ENCODE measurements around the gene GRK5.
A peak's percentile ranks its signal among the peaks of the same experiment; 100 is the strongest.

The GRK5 gene

DNA sequence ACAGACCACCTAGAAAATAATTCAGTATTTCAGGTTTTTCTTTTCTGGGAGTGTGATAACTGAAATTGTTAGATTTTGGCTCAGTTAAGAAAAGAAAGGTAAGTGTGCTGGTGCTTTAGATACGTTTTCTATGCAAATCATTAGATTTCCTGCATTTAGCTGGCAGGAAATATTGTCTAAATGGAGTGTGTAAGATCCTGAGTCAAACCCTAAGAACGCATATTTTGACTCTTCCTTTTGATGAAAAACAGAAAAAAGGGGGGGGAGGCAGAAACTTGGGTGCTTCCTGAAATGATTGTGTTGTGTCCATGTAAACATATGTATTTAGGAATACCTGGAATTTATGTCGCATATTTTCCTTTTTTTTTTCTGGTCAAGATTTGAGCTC lies 1.2 kb downstream of the GRK5 start:
- no peak for ATAC-seq

DNA sequence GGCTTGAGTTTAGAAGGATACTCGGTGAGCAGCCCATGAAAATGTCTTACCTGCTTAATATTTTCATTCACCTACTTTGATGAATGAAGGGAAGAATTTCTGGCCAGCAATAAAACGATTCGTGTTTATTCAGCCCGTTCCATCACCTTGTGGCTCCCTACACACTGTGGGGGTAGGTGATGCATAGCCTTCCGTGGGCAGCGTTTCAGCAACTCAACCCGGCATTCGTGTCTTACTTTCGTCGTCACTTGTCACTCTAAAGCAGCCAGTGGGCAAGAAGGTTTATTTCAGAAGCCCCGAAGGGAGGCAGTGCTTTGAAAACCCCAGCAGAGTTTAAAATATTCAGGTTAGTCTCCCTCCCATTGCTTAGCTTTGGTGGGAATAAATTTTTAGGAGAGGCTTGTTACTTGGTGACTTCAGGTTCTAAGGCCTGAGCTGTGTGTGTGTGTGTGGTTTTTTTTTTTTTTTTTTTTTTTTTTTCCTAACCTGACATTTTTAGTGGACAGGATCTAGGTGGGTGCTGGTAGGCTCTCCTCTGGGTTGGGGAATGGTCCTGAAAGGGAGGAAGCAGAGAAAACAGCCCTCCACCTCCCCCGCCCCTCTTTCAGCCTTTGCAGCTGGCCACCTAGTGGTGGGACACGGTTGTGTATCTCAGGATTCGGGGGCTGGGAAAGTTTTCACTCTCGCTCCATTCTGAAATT lies 1.8 kb downstream of the GRK5 start:
- Mint-ChIP-seq H3K36me3 (ENCODE audit: low read depth) (peaks cover 4% of the 10 kb centered on the region), H3K9me3 (no peaks in the 10 kb centered on the region), H3K4me3 (peak overlapping the region; percentile 97), H3K27ac (peak overlapping the region; percentile 96), H3K4me1 (peaks cover 63% of the 10 kb centered on the region), H3K27me3 (no peaks in the 10 kb centered on the region)
- DNase-seq, result peak; percentile 77
- peak; percentile 38 for ATAC-seq

More for the DNA sequence above, 1.2 kb downstream of the GRK5 start:
- no peaks in the 10 kb centered on the region for H3K9me3 Mint-ChIP-seq
- H3K27ac Mint-ChIP-seq, result peak overlapping the region; percentile 96
- H3K4me1 Mint-ChIP-seq, result peaks cover 57% of the 10 kb centered on the region
- H3K36me3 Mint-ChIP-seq (ENCODE audit: low read depth), result peaks cover 4% of the 10 kb centered on the region
- no peak for DNase-seq
- H3K4me3 Mint-ChIP-seq, result peak overlapping the region; percentile 97
- H3K27me3 Mint-ChIP-seq, result no peaks in the 10 kb centered on the region

DNA sequence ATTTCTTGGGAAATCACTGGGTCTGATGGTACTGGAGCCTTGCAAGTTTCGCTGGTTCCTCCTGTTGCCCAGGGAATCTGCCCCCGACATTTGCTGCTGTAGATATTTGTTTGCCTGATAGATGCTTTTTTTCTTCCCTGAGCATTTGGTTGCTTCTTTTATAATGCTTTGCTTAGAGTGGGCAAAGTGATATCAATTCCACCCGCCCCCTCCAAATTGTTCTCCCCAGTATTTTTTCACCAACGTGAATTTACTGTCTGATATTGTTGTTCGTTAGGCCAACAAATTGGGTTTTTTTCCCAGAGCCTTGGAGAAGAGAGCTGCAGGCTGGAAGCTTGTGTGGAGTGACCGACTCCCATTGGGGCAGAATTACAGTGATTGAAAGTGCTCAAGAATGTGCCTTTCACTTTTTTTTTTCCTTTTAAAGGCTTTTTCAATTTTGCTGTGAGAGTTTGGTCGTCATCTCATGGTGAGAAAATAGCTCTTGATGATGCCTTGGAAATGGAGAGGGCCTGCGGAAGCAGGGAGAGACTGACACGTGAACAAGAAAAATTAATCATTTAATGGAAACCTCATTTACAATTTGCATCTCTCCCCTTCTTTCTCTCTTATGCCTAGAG lies 2.5 kb downstream of the GRK5 start:
- Mint-ChIP-seq H3K36me3 (ENCODE audit: low read depth) (peaks cover 4% of the 10 kb centered on the region), H3K9me3 (no peaks in the 10 kb centered on the region), H3K27ac (peak overlapping the region; percentile 96), H3K4me1 (peaks cover 65% of the 10 kb centered on the region), H3K4me3 (peak overlapping the region; percentile 97), H3K27me3 (no peaks in the 10 kb centered on the region)
- DNase-seq, result no peak
- no peak for ATAC-seq

DNA sequence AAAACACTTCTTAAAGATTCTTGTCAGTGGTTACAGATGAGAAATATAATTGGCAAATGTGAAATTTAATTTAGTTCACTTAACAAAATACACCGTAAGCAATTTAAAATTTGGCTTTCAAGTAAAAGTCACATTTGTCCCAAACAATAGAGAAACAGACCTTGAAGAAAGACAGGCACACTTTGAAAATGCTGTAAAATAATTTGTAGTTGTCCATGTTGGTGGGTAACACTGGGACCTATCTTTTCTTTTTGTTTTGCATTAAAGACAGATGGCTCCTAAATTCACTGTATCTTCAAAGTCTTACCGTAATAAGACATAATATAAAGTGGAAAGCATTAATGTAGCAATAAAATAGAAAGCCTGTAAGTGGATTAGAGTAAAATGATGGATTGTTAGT lies 3.3 kb downstream of the GRK5 start:
- no peaks in the 10 kb centered on the region for H3K9me3 Mint-ChIP-seq
- ATAC-seq (no peak), DNase-seq (no peak)
- H3K27ac Mint-ChIP-seq, result peak overlapping the region; percentile 90
- H3K36me3 Mint-ChIP-seq (ENCODE audit: low read depth), result peaks cover 4% of the 10 kb centered on the region
- no peaks in the 10 kb centered on the region for H3K27me3 Mint-ChIP-seq
- H3K4me1 Mint-ChIP-seq, result peaks cover 69% of the 10 kb centered on the region
- peak overlapping the region; percentile 69 for H3K4me3 Mint-ChIP-seq

DNA sequence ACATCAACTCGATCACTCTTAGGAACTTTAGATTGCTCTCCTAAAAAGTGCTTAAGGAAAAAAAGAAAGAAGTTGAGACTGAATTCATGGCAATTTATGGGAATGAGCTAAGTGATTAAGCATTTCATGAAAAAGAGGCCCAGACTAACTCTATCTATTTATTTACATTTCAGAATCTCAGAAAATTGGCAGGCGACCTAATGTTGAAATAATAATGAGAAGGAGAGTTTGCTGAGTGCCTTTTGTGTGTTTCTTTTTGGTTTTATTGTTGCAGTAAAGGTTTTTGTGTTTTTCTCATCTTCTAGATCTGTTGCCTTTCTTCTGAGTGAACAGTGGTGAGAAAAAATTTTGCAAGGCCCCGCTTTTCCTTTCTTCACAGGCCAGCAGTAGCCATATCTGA lies 3.8 kb downstream of the GRK5 start:
- H3K27me3 Mint-ChIP-seq, result no peaks in the 10 kb centered on the region
- peaks cover 70% of the 10 kb centered on the region for H3K4me1 Mint-ChIP-seq
- H3K4me3 Mint-ChIP-seq, result peak overlapping the region; percentile 69
- ATAC-seq (no peak), DNase-seq (no peak)
- no peaks in the 10 kb centered on the region for H3K9me3 Mint-ChIP-seq
- peak overlapping the region; percentile 90 for H3K27ac Mint-ChIP-seq
- H3K36me3 Mint-ChIP-seq (ENCODE audit: low read depth), result peaks cover 4% of the 10 kb centered on the region

DNA sequence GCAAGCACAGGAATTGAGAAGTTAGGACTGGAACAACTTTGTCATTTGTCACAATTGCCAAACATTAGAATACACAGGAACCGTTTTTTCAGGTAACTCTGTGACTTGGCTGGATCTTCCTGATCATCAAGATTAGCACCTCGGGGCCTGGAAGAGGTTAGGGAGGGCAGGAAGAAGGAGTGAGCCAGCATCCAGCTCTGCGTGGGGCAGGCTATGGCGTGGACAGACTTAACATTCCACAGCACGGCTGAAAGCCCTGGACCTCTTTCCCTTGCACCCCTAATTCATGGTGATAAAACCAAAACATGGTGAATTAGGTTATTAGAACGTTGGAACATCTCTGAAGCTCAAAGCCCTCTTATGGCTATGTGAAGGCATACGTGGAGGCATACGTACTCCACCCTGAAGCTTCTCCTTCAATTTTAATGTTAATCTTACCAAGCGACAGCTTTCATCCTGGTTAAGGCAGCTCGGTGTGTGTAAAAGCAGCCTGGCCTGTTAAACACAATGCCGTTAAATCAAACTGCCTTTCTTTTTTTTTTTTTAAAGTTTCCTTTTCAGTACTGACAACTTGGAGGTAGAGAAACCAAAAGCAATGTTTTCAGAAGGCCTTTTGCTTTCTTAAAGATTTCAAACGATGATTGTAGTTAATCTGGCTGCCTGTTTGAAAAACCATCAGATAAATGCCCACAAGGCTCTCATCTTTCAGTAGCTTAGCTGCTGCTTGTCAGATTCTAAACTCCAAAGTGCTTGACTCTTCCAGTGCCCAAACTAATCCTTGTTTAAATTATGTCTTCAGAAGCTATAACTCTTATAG lies 4.5 kb downstream of the GRK5 start:
- H3K27ac Mint-ChIP-seq, result peak overlapping the region; percentile 90
- peaks cover 4% of the 10 kb centered on the region for H3K36me3 Mint-ChIP-seq (ENCODE audit: low read depth)
- peaks cover 67% of the 10 kb centered on the region for H3K4me1 Mint-ChIP-seq
- DNase-seq, result no peak
- H3K27me3 Mint-ChIP-seq, result no peaks in the 10 kb centered on the region
- peak overlapping the region; percentile 69 for H3K4me3 Mint-ChIP-seq
- ATAC-seq, result no peak
- no peaks in the 10 kb centered on the region for H3K9me3 Mint-ChIP-seq

DNA sequence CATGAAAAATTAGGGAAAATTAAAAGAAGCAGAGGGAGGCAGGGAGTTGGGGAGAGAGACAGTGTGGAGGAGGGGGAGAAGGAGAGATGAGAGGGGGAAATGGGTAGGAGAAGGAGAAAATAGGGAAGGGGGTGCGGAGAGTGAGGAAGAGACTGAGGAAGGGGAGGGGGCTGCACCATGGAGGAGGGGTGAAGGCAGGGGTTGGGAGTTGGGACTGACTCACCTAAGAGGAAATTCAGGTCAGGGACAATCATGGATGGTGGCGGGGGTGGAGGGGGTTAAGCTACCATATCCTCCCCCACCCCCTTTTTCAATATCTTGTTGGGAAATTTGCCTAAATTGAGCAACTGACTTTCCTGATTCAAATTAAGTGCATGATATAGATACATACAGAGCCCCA lies 8.0 kb downstream of the GRK5 start:
- no peaks in the 10 kb centered on the region for H3K27me3 Mint-ChIP-seq
- ATAC-seq (no peak), DNase-seq (no peak)
- no peak overlapping the region for H3K27ac Mint-ChIP-seq
- peaks cover 4% of the 10 kb centered on the region for H3K36me3 Mint-ChIP-seq (ENCODE audit: low read depth)
- no peak overlapping the region for H3K4me3 Mint-ChIP-seq
- H3K9me3 Mint-ChIP-seq, result no peaks in the 10 kb centered on the region
- H3K4me1 Mint-ChIP-seq, result peaks cover 58% of the 10 kb centered on the region

DNA sequence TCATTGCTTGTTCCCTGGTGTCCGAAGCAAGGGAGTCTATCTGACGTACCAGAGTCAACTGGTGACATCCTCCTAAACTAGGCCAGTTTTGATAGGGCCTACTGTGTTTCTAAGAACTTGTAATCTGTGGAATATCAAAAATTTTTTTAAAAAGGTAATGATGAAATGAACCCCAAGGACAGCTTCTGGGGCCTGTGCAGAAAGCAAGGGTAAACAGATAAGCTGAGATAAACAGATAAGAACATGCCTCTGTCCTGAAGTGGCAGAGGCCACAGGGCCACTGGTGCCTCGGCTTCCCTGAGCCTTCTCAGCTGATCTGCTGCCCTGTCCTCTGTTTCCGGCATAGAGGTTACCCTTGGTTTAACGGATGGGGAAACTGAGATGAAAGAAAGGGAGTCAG lies 8.8 kb downstream of the GRK5 start:
- peaks cover 4% of the 10 kb centered on the region for H3K36me3 Mint-ChIP-seq (ENCODE audit: low read depth)
- no peak overlapping the region for H3K27ac Mint-ChIP-seq
- H3K4me3 Mint-ChIP-seq, result no peak overlapping the region
- DNase-seq (no peak), ATAC-seq (no peak)
- no peaks in the 10 kb centered on the region for H3K27me3 Mint-ChIP-seq
- no peaks in the 10 kb centered on the region for H3K9me3 Mint-ChIP-seq
- H3K4me1 Mint-ChIP-seq, result peaks cover 55% of the 10 kb centered on the region

DNA sequence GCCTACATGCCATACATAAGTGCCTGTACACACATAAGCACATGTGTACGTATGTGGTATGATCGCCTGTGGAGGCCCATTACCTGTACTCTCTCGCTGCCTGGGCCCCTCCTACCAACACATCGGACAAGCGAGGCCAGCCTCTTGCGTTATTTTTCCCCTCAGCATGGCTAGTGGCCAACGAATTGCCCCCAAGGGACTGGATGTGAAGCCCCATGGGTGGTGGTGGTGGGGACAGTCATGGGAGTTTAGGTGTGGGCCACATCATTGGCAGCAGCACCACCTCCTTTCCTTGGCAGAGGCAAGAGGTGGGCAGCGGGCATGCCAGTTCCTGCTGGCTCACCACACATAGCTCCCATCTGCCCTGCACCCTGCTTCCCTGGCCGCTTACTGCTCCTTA lies 10.0 kb downstream of the GRK5 start:
- H3K4me1 Mint-ChIP-seq, result peaks cover 55% of the 10 kb centered on the region

DNA sequence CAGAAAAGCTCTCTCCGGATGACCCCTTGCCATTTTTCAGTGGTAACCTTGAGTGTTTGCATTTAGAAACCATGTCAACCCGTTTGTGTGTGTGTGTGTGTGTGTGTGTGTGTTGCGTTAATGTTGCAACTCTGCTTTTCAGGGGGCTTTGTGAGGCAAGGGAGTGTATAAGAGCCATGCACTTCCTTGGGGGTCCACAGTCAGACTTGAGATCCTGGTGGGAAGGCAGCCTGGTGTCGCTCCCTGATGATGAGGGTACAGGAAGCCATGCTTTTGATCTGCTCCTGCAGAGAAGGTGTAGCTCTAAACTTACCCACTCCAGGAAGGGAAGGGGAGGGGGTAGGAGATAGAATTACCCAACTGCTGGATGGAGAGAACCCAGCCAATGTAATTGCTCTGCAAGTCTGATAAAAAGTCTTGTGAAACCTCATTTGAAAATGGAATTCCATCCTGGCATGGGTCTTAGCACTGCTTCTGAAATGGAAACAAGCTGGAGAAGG lies 10.7 kb downstream of the GRK5 start:
- ATAC-seq (no peak), DNase-seq (no peak)
- no peaks in the 10 kb centered on the region for H3K9me3 Mint-ChIP-seq
- H3K27ac Mint-ChIP-seq, result no peak overlapping the region
- H3K4me3 Mint-ChIP-seq, result no peak overlapping the region
- H3K36me3 Mint-ChIP-seq (ENCODE audit: low read depth), result no peaks in the 10 kb centered on the region
- H3K4me1 Mint-ChIP-seq, result peaks cover 52% of the 10 kb centered on the region
- H3K27me3 Mint-ChIP-seq, result no peaks in the 10 kb centered on the region

More for the DNA sequence above, 10.0 kb downstream of the GRK5 start:
- Mint-ChIP-seq H3K36me3 (ENCODE audit: low read depth) (peaks cover 4% of the 10 kb centered on the region), H3K27ac (no peak overlapping the region), H3K9me3 (no peaks in the 10 kb centered on the region), H3K27me3 (no peaks in the 10 kb centered on the region), H3K4me3 (no peak overlapping the region)
- ATAC-seq (no peak), DNase-seq (no peak)

DNA sequence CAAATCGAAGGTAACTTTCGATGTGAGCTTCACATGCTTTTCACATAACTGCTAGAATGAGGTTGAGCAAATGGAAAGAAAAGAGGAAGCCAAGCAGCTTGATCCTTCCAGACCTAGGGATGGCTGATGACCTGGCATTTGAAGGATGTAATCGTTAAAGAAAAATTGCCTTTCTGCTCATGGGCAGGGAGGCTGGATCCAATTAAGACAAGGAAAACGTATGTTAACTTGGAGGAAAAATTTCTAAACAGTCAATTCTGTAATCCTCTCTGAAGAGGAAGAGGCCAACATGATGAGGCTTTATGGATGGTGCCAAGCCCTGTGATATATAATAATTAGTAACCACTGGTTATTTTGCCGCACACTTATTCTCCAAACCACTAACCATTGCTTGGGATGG lies 12.5 kb downstream of the GRK5 start:
- Mint-ChIP-seq H3K36me3 (ENCODE audit: low read depth) (no peaks in the 10 kb centered on the region), H3K27me3 (no peaks in the 10 kb centered on the region), H3K27ac (peak overlapping the region; percentile 22), H3K4me1 (peaks cover 42% of the 10 kb centered on the region), H3K9me3 (no peaks in the 10 kb centered on the region), H3K4me3 (no peak overlapping the region)
- ATAC-seq (no peak), DNase-seq (no peak)

DNA sequence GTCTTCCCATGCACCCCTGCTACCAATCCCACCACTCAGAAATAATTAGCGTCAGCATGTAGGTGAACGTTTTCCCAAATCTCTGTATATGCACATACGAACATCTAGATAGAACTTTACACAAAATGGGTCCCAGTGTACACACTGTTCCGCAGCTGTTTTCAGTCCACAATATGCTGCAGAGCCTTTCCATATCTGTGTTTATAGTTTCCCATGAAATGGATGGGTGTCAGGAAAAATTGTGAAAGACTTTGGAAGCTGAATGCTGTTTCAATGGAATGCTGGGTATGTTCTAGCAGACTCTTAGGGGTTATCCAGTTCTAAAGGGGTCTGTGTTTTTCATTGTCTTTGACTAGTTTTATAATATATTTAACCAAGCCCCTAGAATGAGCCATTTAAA lies 13.8 kb downstream of the GRK5 start:
- Mint-ChIP-seq H3K27ac (no peak overlapping the region), H3K27me3 (no peaks in the 10 kb centered on the region), H3K36me3 (ENCODE audit: low read depth) (no peaks in the 10 kb centered on the region), H3K4me3 (no peak overlapping the region), H3K9me3 (no peaks in the 10 kb centered on the region), H3K4me1 (peaks cover 33% of the 10 kb centered on the region)
- DNase-seq (no peak), ATAC-seq (no peak)

DNA sequence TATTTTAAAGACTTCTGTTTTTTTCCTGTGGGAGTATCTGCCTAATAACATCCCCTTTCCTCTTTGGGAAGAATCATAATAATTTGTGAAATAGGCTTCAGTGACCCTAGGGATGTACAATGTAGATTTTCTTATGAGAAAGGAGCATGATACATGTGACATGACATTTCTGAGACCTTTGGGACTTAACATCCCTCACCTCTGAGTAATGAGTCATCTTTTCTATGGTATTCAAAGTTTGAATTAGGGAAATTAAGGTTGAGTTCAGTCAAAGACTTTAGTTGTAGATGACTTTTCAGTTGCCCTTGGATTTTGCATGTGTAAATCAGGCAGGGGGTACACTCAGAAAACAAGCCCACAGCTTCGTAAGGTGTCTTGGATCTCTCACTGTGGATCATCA lies 14.3 kb downstream of the GRK5 start:
- ATAC-seq (peak; percentile 92), DNase-seq (no peak)
- Mint-ChIP-seq H3K9me3 (no peaks in the 10 kb centered on the region), H3K4me1 (peaks cover 33% of the 10 kb centered on the region), H3K27me3 (no peaks in the 10 kb centered on the region), H3K27ac (peak overlapping the region; percentile 71), H3K4me3 (peak overlapping the region; percentile 2), H3K36me3 (ENCODE audit: low read depth) (no peaks in the 10 kb centered on the region)

DNA sequence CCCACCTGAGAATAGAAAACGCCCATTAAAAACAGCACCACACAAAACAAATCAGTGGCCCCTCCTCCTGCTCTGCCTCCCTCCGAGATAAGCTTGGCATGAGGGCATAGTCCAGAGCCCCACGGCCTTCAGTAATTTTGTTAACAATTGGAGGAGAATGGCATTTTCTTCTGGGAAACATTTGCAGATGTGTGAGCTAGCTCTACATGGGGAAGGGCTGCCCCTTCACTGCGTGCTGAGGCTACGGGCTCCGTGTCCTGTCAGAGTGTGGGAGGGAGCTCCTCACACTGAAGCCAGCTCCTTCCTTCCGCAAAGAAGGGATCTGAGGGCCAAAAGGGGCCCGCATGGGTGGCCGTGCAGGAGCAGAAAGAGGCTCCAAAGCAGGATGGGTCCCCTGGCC lies 15.2 kb downstream of the GRK5 start:
- no peak for ATAC-seq
- H3K36me3 Mint-ChIP-seq (ENCODE audit: low read depth), result no peaks in the 10 kb centered on the region
- no peaks in the 10 kb centered on the region for H3K9me3 Mint-ChIP-seq
- H3K4me3 Mint-ChIP-seq, result no peak overlapping the region
- H3K27ac Mint-ChIP-seq, result peak overlapping the region; percentile 71
- H3K27me3 Mint-ChIP-seq, result no peaks in the 10 kb centered on the region
- peaks cover 29% of the 10 kb centered on the region for H3K4me1 Mint-ChIP-seq
- DNase-seq, result no peak

DNA sequence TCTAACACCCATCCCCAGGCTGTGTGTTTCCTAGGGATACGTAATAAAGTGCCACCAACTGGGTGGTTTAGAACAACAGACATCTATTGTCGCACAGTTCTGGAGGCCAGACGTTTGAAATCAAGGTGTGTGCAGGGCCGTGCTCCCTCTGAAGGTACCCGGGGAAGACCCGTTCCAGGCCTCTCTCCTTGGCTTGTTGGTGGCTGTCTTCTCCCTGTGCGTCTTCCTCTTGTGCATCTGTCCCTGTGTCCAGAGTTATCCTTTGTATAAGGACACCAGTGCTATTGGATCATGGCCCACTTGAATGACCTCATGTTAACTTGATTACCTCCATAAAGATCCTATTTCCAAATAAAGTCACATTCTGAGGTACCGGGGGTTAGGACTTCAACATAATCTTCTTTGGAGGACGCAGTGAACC lies 15.6 kb downstream of the GRK5 start:
- Mint-ChIP-seq H3K36me3 (ENCODE audit: low read depth) (no peaks in the 10 kb centered on the region), H3K4me3 (no peak overlapping the region), H3K27me3 (no peaks in the 10 kb centered on the region), H3K4me1 (peaks cover 29% of the 10 kb centered on the region), H3K9me3 (no peaks in the 10 kb centered on the region), H3K27ac (no peak overlapping the region)
- DNase-seq (no peak), ATAC-seq (no peak)
